CD4-positive, alpha-beta T cell (primary cell): ENCODE measurements around the gene NAAA. TPM values are rescaled to one million over a fixed set of nuclear protein-coding genes. Genes with fewer than 3 reads are reported as not detected.
"Not testable (repeated sequence)": the region's sequence is repeated elsewhere in the genome, so short reads cannot be mapped to it uniquely, and the experiment has no call there.

ENCODE experiments used
- ATAC-seq: fragments of 200-7000 bp; cut with Tn5 transposase; one replicate; pipeline ENCODE4 v1.10.0; 2022; ENCODE audit warnings: mild to moderate bottlenecking; ENCODE audit not compliant: poor library complexity
- CTCF ChIA-PET: fragments of 350-600 bp; sonication (Branson Sonifier 250); formaldehyde crosslinking; loops from one replicate; lab custom pipeline; 2021; ENCODE audit warnings: antibody characterized with exemption, inconsistent platforms; lab: Charles Lee
- POLR2A ChIA-PET: fragments of 350-600 bp; sonication (Branson Sonifier 250); formaldehyde crosslinking; loops from one replicate; lab custom pipeline; 2021; ENCODE audit warnings: antibody characterized with exemption, inconsistent platforms; lab: Charles Lee
- DNase-seq, 14 experiments: peaks; one replicate each; pipeline ENCODE4 v3.0.0-alpha.2; 2013 to 2020; ENCODE audit warnings: mixed read lengths in 2 of 14
- H3K27ac ChIP-seq, 2 donors: one replicate each; pipeline versions ENCODE4 v1.5.1 to v1.7.0; 2013; ENCODE audit warnings: low read length in 2 of 2, low read depth in 1 of 2, mild to moderate bottlenecking in 1 of 2
- H3K27me3 ChIP-seq, 2 experiments: 1 replicate in 1 of 2; 2 replicates in 1 of 2; pipeline versions ENCODE4 v1.6.1 to v1.7.0; 2013; ENCODE audit warnings: low read length in 2 of 2, control low read depth in 1 of 2, mild to moderate bottlenecking in 1 of 2, moderate library complexity in 1 of 2; ENCODE audit not compliant: insufficient read depth in 2 of 2, control insufficient read depth in 1 of 2
- H3K36me3 ChIP-seq: one replicate; pipeline ENCODE4 v1.6.1; 2013; ENCODE audit warnings: low read length, control low read depth; ENCODE audit not compliant: insufficient read depth
- H3K4me1 ChIP-seq: one replicate; pipeline ENCODE4 v1.6.1; 2013; ENCODE audit warnings: low read length, control low read depth; ENCODE audit not compliant: insufficient read depth
- H3K4me3 ChIP-seq: one replicate; pipeline ENCODE4 v1.5.1; 2013; ENCODE audit warnings: mild to moderate bottlenecking, low read length, moderate library complexity
- H3K9me3 ChIP-seq, 2 experiments: 1 replicate in 1 of 2; 2 replicates in 1 of 2; pipeline versions ENCODE4 v1.6.1 to v1.7.0; 2013; ENCODE audit warnings: low read length in 2 of 2, mild to moderate bottlenecking in 2 of 2, control low read depth in 1 of 2, moderate library complexity in 1 of 2; ENCODE audit not compliant: control insufficient read depth in 1 of 2, insufficient read depth in 1 of 2
- H3K27ac Mint-ChIP-seq: one replicate; pipeline ENCODE4 v1.8.0; 2020; ENCODE audit warnings: mixed read lengths
- H3K27me3 Mint-ChIP-seq: one replicate; pipeline ENCODE4 v1.8.0; 2021; ENCODE audit warnings: mixed read lengths
- H3K36me3 Mint-ChIP-seq: one replicate; pipeline ENCODE4 v1.8.0; 2021; ENCODE audit warnings: low read depth, mixed read lengths
- H3K4me1 Mint-ChIP-seq: one replicate; pipeline ENCODE4 v1.8.0; 2021; ENCODE audit warnings: low read depth, mixed read lengths
- H3K4me3 Mint-ChIP-seq: one replicate; pipeline ENCODE4 v1.8.0; 2020; ENCODE audit warnings: mild to moderate bottlenecking, mixed read lengths
- H3K9me3 Mint-ChIP-seq: one replicate; pipeline ENCODE4 v1.8.0; 2020; ENCODE audit warnings: mixed read lengths
- intact Hi-C, 2 experiments: fragments of 100-400 bp; cut with DNase I in 1 of 2; cut with micrococcal nuclease in 1 of 2; formaldehyde crosslinking; loops; one replicate each; pipeline versions ENCODE4 v1.15.1 to v1.9.0; 2023 to 2025; cut with DNase I, micrococcal nuclease
- total RNA-seq, 174 experiments: library from RNA in 2 of 174; stranded (reverse) in 2 of 174; gene quantifications; one replicate each; pipeline ENCODE4 v1.2.3 and lab custom pipeline; 2021 to 2026
- TF ChIP-seq, protein P1 (sequence below): fragments of 200-600 bp; IDR thresholded peaks from one replicate; pipeline ENCODE4 v1.8.0; 2022; ENCODE audit warnings: antibody characterized with exemption, mild to moderate bottlenecking

NAAA gene
- total RNA-seq, 2 experiments from 2014 or later = 32.6 to 33.3 TPM

GRCh38 chr4:75968084-75968483 lies 27.3 kb upstream of the NAAA start:
- ATAC-seq (no peak), DNase-seq (no peak)
- no peak overlapping the region for H3K4me3 Mint-ChIP-seq
- H3K9me3 ChIP-seq = no peaks in the 10 kb centered on the region
- intact Hi-C loops = no loop called here
- H3K36me3 Mint-ChIP-seq = peaks cover 96% of the 10 kb centered on the region
- H3K27ac Mint-ChIP-seq = no peak overlapping the region
- no peaks in the 10 kb centered on the region for H3K9me3 Mint-ChIP-seq
- TF ChIP-seq, protein P1, sequence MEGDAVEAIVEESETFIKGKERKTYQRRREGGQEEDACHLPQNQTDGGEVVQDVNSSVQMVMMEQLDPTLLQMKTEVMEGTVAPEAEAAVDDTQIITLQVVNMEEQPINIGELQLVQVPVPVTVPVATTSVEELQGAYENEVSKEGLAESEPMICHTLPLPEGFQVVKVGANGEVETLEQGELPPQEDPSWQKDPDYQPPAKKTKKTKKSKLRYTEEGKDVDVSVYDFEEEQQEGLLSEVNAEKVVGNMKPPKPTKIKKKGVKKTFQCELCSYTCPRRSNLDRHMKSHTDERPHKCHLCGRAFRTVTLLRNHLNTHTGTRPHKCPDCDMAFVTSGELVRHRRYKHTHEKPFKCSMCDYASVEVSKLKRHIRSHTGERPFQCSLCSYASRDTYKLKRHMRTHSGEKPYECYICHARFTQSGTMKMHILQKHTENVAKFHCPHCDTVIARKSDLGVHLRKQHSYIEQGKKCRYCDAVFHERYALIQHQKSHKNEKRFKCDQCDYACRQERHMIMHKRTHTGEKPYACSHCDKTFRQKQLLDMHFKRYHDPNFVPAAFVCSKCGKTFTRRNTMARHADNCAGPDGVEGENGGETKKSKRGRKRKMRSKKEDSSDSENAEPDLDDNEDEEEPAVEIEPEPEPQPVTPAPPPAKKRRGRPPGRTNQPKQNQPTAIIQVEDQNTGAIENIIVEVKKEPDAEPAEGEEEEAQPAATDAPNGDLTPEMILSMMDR = no peak
- peaks cover 93% of the 10 kb centered on the region for H3K36me3 ChIP-seq
- ChIA-PET POLR2A (no interaction called here), CTCF (no interaction called here)
- H3K27ac ChIP-seq = no peak overlapping the region
- no peaks in the 10 kb centered on the region for H3K27me3 Mint-ChIP-seq
- H3K27me3 ChIP-seq = no peaks in the 10 kb centered on the region
- no peaks in the 10 kb centered on the region for H3K4me1 Mint-ChIP-seq
- no peaks in the 10 kb centered on the region for H3K4me1 ChIP-seq
- H3K4me3 ChIP-seq = no peak overlapping the region

- H3K27ac ChIP-seq = no peak overlapping the region
- ATAC-seq (no peak), DNase-seq (no peak)
- Mint-ChIP-seq H3K36me3 (peaks cover 99% of the 10 kb centered on the region), H3K27ac (no peak overlapping the region), H3K4me3 (no peak overlapping the region), H3K4me1 (no peaks in the 10 kb centered on the region), H3K9me3 (no peaks in the 10 kb centered on the region), H3K27me3 (no peaks in the 10 kb centered on the region)
- intact Hi-C loops = no loop called here
- peaks cover 83% of the 10 kb centered on the region for H3K36me3 ChIP-seq
- H3K4me1 ChIP-seq = no peaks in the 10 kb centered on the region
- H3K9me3 ChIP-seq = no peaks in the 10 kb centered on the region
- no peaks in the 10 kb centered on the region for H3K27me3 ChIP-seq
- POLR2A ChIA-PET = no interaction called here
- CTCF ChIA-PET = no interaction called here
- TF ChIP-seq, protein P1 = no peak
- H3K4me3 ChIP-seq = no peak overlapping the region
Measured at GRCh38 chr4:75963558-75963957, 22.7 kb upstream of the NAAA start.

GRCh38 chr4:75962072-75962471 lies 21.3 kb upstream of the NAAA start:
- H3K4me3 ChIP-seq, DNase-seq, H3K4me1 Mint-ChIP-seq, H3K9me3 Mint-ChIP-seq, H3K9me3 ChIP-seq, H3K4me3 Mint-ChIP-seq, H3K27me3 Mint-ChIP-seq, CTCF ChIA-PET, H3K4me1 ChIP-seq, H3K27ac Mint-ChIP-seq, ATAC-seq, H3K27me3 ChIP-seq, intact Hi-C loops, H3K27ac ChIP-seq: not testable (repeated sequence)
- POLR2A ChIA-PET = interaction anchor here (0.9 kb wide), 1 partner anchor 21 kb away, joined by 5 read pairs; the partner anchor contains the start of gene NAAA
- H3K36me3 ChIP-seq = peaks cover 83% of the 10 kb centered on the region
- H3K36me3 Mint-ChIP-seq = peaks cover 99% of the 10 kb centered on the region

- H3K27me3 ChIP-seq, intact Hi-C loops, H3K27ac Mint-ChIP-seq, H3K27me3 Mint-ChIP-seq, H3K4me3 ChIP-seq, H3K9me3 ChIP-seq, H3K4me1 Mint-ChIP-seq, H3K27ac ChIP-seq, ATAC-seq, CTCF ChIA-PET, H3K4me3 Mint-ChIP-seq, H3K9me3 Mint-ChIP-seq, H3K4me1 ChIP-seq, DNase-seq, POLR2A ChIA-PET: not testable (repeated sequence)
- peaks cover 96% of the 10 kb centered on the region for H3K36me3 Mint-ChIP-seq
- H3K36me3 ChIP-seq = peaks cover 75% of the 10 kb centered on the region
Measured at GRCh38 chr4:75958546-75958945, 17.7 kb upstream of the NAAA start.

DNA sequence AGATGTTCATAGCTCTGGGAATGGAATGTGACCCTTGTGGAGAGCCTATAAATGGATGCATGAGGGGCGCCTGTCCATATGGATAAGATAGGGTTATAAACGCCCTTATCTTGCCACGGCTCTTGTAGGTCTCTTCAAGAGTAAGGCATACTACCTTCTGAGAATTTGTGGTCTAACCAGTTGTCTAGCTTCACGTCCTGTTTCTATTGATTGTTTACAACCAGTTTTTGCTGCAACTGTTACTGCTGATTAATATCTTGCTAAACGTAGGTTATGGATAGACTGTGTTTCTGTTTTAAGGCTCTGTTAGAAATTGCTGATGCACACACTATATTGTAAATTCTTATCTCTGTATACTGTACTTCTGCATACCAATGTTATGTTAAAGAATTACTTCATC lies 14.0 kb upstream of the NAAA start:
- H3K4me3 Mint-ChIP-seq, intact Hi-C loops, H3K27ac ChIP-seq, H3K27me3 Mint-ChIP-seq, H3K27me3 ChIP-seq, H3K9me3 Mint-ChIP-seq, H3K27ac Mint-ChIP-seq, ATAC-seq, H3K4me3 ChIP-seq, H3K9me3 ChIP-seq, DNase-seq, H3K4me1 ChIP-seq, H3K4me1 Mint-ChIP-seq: not testable (repeated sequence)
- POLR2A ChIA-PET = interaction anchor here (2.2 kb wide), 1 partner anchor 15 kb away, joined by 10 read pairs; the partner anchor contains the start of gene NAAA
- H3K36me3 ChIP-seq = peaks cover 74% of the 10 kb centered on the region
- CTCF ChIA-PET = interaction anchor here (0.6 kb wide), 1 partner anchor 228 kb away, joined by 3 read pairs; no protein-coding TSS in a partner anchor
- peaks cover 95% of the 10 kb centered on the region for H3K36me3 Mint-ChIP-seq
